ENCODE measurements around the gene WNT5A.

WNT5A gene

GRCh38 chr3:55486857-55487380 is at the start of gene WNT5A:
Gene WNT5A, minus strand, starts transcription at chr3:55487306. Its CDS starts 321 bp downstream, at chr3:55486985.
- no peak for DNase-seq

GRCh38 chr3:55534876-55535275 is 47.8 kb upstream of the WNT5A start:
- DNase-seq = no peak

- no peak for DNase-seq
Observed at GRCh38 chr3:55532806-55533205, 45.7 kb upstream of the WNT5A start.

- DNase-seq = no peak
Observed at GRCh38 chr3:55531321-55531720, 44.2 kb upstream of the WNT5A start.

- DNase-seq = no peak
Observed at GRCh38 chr3:55527361-55527760, 40.3 kb upstream of the WNT5A start.

GRCh38 chr3:55526332-55527030 is 39.4 kb upstream of the WNT5A start:
- DNase-seq = no peak

GRCh38 chr3:55525436-55525835 is 38.3 kb upstream of the WNT5A start:
- DNase-seq = no peak

- no peak for DNase-seq
Observed at GRCh38 chr3:55524565-55525244, 37.6 kb upstream of the WNT5A start.

- DNase-seq = no peak
Observed at GRCh38 chr3:55523471-55523870, 36.4 kb upstream of the WNT5A start.

GRCh38 chr3:55521738-55522421 is 34.8 kb upstream of the WNT5A start:
- DNase-seq = no peak

GRCh38 chr3:55521064-55521737 is 34.1 kb upstream of the WNT5A start:
- no peak for DNase-seq

GRCh38 chr3:55519019-55519418 is 31.9 kb upstream of the WNT5A start:
- no peak for DNase-seq

- no peak for DNase-seq
Observed at GRCh38 chr3:55518451-55518850, 31.3 kb upstream of the WNT5A start.

GRCh38 chr3:55516392-55517030 is 29.4 kb upstream of the WNT5A start:
- no peak for DNase-seq

GRCh38 chr3:55515550-55516246 is 28.6 kb upstream of the WNT5A start:
- no peak for DNase-seq

GRCh38 chr3:55514962-55515361 is 27.9 kb upstream of the WNT5A start:
- DNase-seq = no peak

- no peak for DNase-seq
Observed at GRCh38 chr3:55512571-55513343, 25.7 kb upstream of the WNT5A start.

- DNase-seq = no peak
Observed at GRCh38 chr3:55511895-55512570, 24.9 kb upstream of the WNT5A start.

- DNase-seq = no peak
Observed at GRCh38 chr3:55508335-55508734, 21.2 kb upstream of the WNT5A start.

GRCh38 chr3:55507808-55508207 is 20.7 kb upstream of the WNT5A start:
- DNase-seq = no peak

GRCh38 chr3:55505776-55506175 is 18.7 kb upstream of the WNT5A start:
- no peak for DNase-seq
